Spleen (tissue), 11 donors: ENCODE measurements around the gene PKD1. TPM values are rescaled to one million over a fixed set of nuclear protein-coding genes. Genes with fewer than 3 reads are reported as not detected.
"Not testable (repeated sequence)": the region's sequence is repeated elsewhere in the genome, so short reads cannot be mapped to it uniquely, and the experiment has no call there.

Experiments used
- DNase-seq: peaks from one replicate; pipeline ENCODE4 v3.0.0-alpha.2; 2020
- H3K27ac ChIP-seq, 8 donors: fragments of 200-600 bp; sonication (generic) in 7 of 8; 1 replicate in 4 of 8; 2 replicates in 4 of 8; pipeline versions ENCODE4 v1.5.0 to v1.8.0; 2016 to 2021; ENCODE audit warnings: inconsistent platforms in 4 of 8, mild to moderate bottlenecking in 4 of 8, moderate library complexity in 1 of 8
- H3K27me3 ChIP-seq, 7 donors: fragments of 200-600 bp; sonication (generic) in 6 of 7; replicated peaks in 1 of 7; 1 replicate in 4 of 7; 2 replicates in 3 of 7; pipeline versions ENCODE4 v1.5.0 to v1.8.0; 2016 to 2021; ENCODE audit warnings: inconsistent platforms in 3 of 7, mild to moderate bottlenecking in 1 of 7
- H3K36me3 ChIP-seq, 6 donors: fragments of 200-600 bp; sonication (generic) in 5 of 6; 1 replicate in 4 of 6; 2 replicates in 2 of 6; pipeline versions ENCODE4 v1.5.0 to v1.8.0; 2016 to 2021; ENCODE audit warnings: inconsistent platforms in 2 of 6
- H3K4me1 ChIP-seq, 6 donors: fragments of 200-600 bp; sonication (generic) in 5 of 6; 1 replicate in 3 of 6; 2 replicates in 3 of 6; pipeline versions ENCODE4 v1.5.0 to v1.8.0; 2016 to 2021; ENCODE audit warnings: inconsistent platforms in 3 of 6
- H3K4me3 ChIP-seq, 8 donors: fragments of 200-600 bp; sonication (generic) in 7 of 8; 1 replicate in 4 of 8; 2 replicates in 4 of 8; pipeline versions ENCODE4 v1.5.0 to v1.8.0; 2016 to 2021; ENCODE audit warnings: inconsistent platforms in 4 of 8, mild to moderate bottlenecking in 4 of 8, moderate library complexity in 2 of 8
- H3K9me3 ChIP-seq, 8 donors: fragments of 200-600 bp; sonication (generic) in 7 of 8; 1 replicate in 4 of 8; 2 replicates in 4 of 8; pipeline versions ENCODE4 v1.5.0 to v1.8.0; 2016 to 2021; ENCODE audit warnings: inconsistent platforms in 4 of 8
- POLR2AphosphoS5 ChIP-seq, 3 donors: sonication (generic); formaldehyde crosslinking; IDR thresholded peaks; one replicate each; pipeline ENCODE4 v1.5.1; 2017; ENCODE audit warnings: antibody characterized with exemption in 3 of 3
- WGBS, 5 donors: extraction: QIAGEN DNeasy Blood & Tissue Kit in 3 of 5; methylation state at CpG; one replicate each; pipeline versions ENCODE4 v1.1.5 to v1.1.7; 2013 to 2018; 5-methylcytosine and 5-hydroxymethylcytosine counted together
- intact Hi-C: fragments of 100-400 bp; cut with DNase I; formaldehyde crosslinking; loops from one replicate; pipeline ENCODE4 v1.15.0; 2023; ENCODE audit warnings: low total_unique reads
- polyA plus RNA-seq, 3 donors: library from polyadenylated mRNA; stranded (reverse); fragments of 200-250 nt; gene quantifications; one replicate each; pipeline ENCODE4 v1.2.1, GENCODE V29; 2013
- total RNA-seq, 7 donors: library from RNA; depleted of rRNA in 3 of 7; stranded (reverse); fragments of >200 nt in 3 of 7; fragmentation: NEBNext Ultra II Directional in 4 of 7; extraction: Animal tissue kit (Norgen Biotek cat#: 25700) in 4 of 7; gene quantifications; one replicate each; pipeline versions ENCODE4 v1.1.0 to v1.2.1, GENCODE V29; 2016 to 2021
- donor health status: healthy with polysubstance abuse.
- donor health status: DM: no; HTN: no; CAD: no; lungs with moderate emphysema.
- donor health status: DM: no; HTN: no; CAD: no.
- donor health status: Bipolar disorder and iron deficiency.
- donor health status: healthy.
- donor health status: DM: no; HTN: no; CAD: no.
- donor health status: DM: yes; HTN: yes; CAD: no.

PKD1 gene
- total and polyA plus RNA-seq, 10 donors, result 14.0 to 124 (median 79.8) TPM

GRCh38 chr16:2127630-2128280 is 7.9 kb downstream of the PKD1 start:
- Histone ChIP-seq H3K4me1 (peaks cover 19 to 72% (median 47%) of the 10 kb centered on the region in 6 donors), H3K27ac (peak overlapping the region in 5 of 8 donors; percentile 27 to 86 (median 85))
- H3K36me3 ChIP-seq, DNase-seq, H3K9me3 ChIP-seq, H3K27me3 ChIP-seq, H3K4me3 ChIP-seq, intact Hi-C loops: not testable (repeated sequence)
- 55 to 71% (median 66%) methylated on average over 3 of the region's 3 CpGs; no CpG with 5 or more reads in 1 of the 5 donors for WGBS, 5 donors
- TF ChIP-seq POLR2AphosphoS5 (IDR thresholded peaks at IDR 0.05), result peak in 2 of 3 donors; percentile 9 to 26

GRCh38 chr16:2126928-2127556 is 8.7 kb downstream of the PKD1 start:
- H3K4me1 ChIP-seq, result peaks cover 19 to 77% (median 50%) of the 10 kb centered on the region in 6 donors
- not testable (repeated sequence) for H3K4me3 ChIP-seq

GRCh38 chr16:2126161-2126743 is 9.4 kb downstream of the PKD1 start:
- DNase-seq, H3K27me3 ChIP-seq, intact Hi-C loops, H3K36me3 ChIP-seq, H3K4me3 ChIP-seq, H3K9me3 ChIP-seq: not testable (repeated sequence)
- 31 to 69% (median 58%) methylated on average over 3 to 21 of the region's 21 CpGs for WGBS, 5 donors
- Histone ChIP-seq H3K4me1 (peaks cover 19 to 84% (median 54%) of the 10 kb centered on the region in 6 donors), H3K27ac (peak overlapping the region in 6 of 8 donors; percentile 55 to 86 (median 81))
- peak in 1 of 3 donors; percentile 22 for TF ChIP-seq POLR2AphosphoS5 (IDR thresholded peaks at IDR 0.05)

More at GRCh38 chr16:2126928-2127556, 8.7 kb downstream of the PKD1 start:
- H3K9me3 ChIP-seq, intact Hi-C loops, H3K27me3 ChIP-seq, H3K36me3 ChIP-seq: not testable (repeated sequence)
- WGBS, 5 donors, result 86 to 92% (median 86%) methylated on average over 21 to 31 of the region's 31 CpGs
- peak overlapping the region in 6 of 8 donors; percentile 55 to 86 (median 81) for H3K27ac ChIP-seq
- DNase-seq, result peak; percentile 85

GRCh38 chr16:2125609-2126008 is 10.1 kb downstream of the PKD1 start:
- peak overlapping the region in 1 of 8 donors; percentile 37 for H3K4me3 ChIP-seq
- H3K4me1 ChIP-seq, result peaks cover 19 to 88% (median 56%) of the 10 kb centered on the region in 6 donors
- DNase-seq, H3K36me3 ChIP-seq, H3K9me3 ChIP-seq, intact Hi-C loops, H3K27me3 ChIP-seq: not testable (repeated sequence)
- 34 to 53% (median 44%) methylated on average over 10 to 11 of the region's 11 CpGs for WGBS, 5 donors
- H3K27ac ChIP-seq, result peak overlapping the region in 7 of 8 donors; percentile 75 to 86 (median 77)

GRCh38 chr16:2124694-2125444 is 10.8 kb downstream of the PKD1 start:
- Histone ChIP-seq H3K4me3 (peak overlapping the region in 3 of 8 donors; percentile 5 to 37 (median 11)), H3K4me1 (peaks cover 19 to 84% (median 55%) of the 10 kb centered on the region in 6 donors), H3K27ac (peak overlapping the region; percentile 53 to 86 (median 77))
- H3K36me3 ChIP-seq, H3K27me3 ChIP-seq, H3K9me3 ChIP-seq, DNase-seq, intact Hi-C loops: not testable (repeated sequence)
- WGBS, 5 donors, result 16 to 35% (median 26%) methylated on average over 20 to 37 of the region's 37 CpGs
- TF ChIP-seq POLR2AphosphoS5 (IDR thresholded peaks at IDR 0.05), result peak in 2 of 3 donors; percentile 57 to 62

- H3K27me3 ChIP-seq, H3K9me3 ChIP-seq, H3K36me3 ChIP-seq, intact Hi-C loops, DNase-seq: not testable (repeated sequence)
- WGBS, 5 donors, result 0 to 43% (median 29%) methylated on average over 2 to 11 of the region's 11 CpGs
- Histone ChIP-seq H3K4me3 (peak overlapping the region in 3 of 8 donors; percentile 5 to 37 (median 11)), H3K4me1 (peaks cover 19 to 82% (median 55%) of the 10 kb centered on the region in 6 donors), H3K27ac (peak overlapping the region; percentile 53 to 86 (median 77))
Observed at GRCh38 chr16:2124377-2124693, 11.4 kb downstream of the PKD1 start.

- Histone ChIP-seq H3K27ac (peak overlapping the region; percentile 53 to 86 (median 77)), H3K4me1 (peaks cover 18 to 77% (median 53%) of the 10 kb centered on the region in 6 donors)
- H3K4me3 ChIP-seq, DNase-seq, H3K9me3 ChIP-seq, intact Hi-C loops, H3K27me3 ChIP-seq, H3K36me3 ChIP-seq: not testable (repeated sequence)
- 46 to 65% (median 58%) methylated on average over 8 to 26 of the region's 27 CpGs for WGBS, 5 donors
Observed at GRCh38 chr16:2123706-2124376, 11.9 kb downstream of the PKD1 start.

DNA sequence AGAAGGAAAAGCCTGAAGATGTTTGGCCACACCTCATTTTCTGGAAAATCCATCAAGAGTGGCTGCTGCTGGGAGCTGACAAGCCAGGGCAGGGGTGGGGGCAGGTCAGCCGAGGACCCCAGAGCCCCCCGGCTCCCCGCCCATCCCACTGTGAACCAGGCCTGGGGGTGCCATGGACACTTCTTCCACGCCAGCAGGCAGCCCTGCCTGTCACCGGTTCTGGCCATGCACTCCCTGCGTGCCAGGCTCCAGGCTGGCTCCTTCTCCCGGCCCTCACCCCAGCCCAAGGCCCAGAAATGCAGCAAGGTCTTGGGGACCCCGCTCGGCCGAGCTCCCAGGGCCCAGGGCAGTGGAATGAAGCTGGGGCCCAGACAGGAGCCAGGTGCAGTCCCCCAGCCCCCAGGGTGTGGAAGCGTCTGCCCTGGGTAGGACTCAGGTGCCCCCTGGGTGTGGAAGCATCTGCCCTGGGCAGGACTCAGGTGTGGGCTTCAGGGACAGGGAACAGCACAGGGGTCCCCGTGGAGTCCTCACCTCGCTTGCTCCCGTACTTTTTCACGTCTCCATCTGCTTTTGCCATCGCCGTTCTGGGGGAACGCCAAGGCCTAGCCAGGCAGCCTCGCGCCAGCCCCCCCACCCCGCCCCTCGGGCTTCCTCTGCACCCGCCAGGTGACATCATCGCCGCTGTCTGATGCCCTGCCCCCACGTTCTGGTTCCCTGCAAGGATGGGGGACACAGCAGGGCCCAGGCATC is 12.6 kb downstream of the PKD1 start:
- H3K4me1 ChIP-seq, result peaks cover 12 to 70% (median 46%) of the 10 kb centered on the region in 6 donors
- H3K27ac ChIP-seq, result peak overlapping the region in 3 of 8 donors; percentile 5 to 86 (median 33)
- DNase-seq, H3K27me3 ChIP-seq, H3K36me3 ChIP-seq, intact Hi-C loops, H3K4me3 ChIP-seq, H3K9me3 ChIP-seq: not testable (repeated sequence)
- 59 to 89% (median 69%) methylated on average over 11 to 21 of the region's 26 CpGs for WGBS, 5 donors
